Small intestine (tissue), 16 donors: ENCODE results near the gene WASL. TPM values are rescaled to one million over a fixed set of nuclear protein-coding genes. Genes with fewer than 3 reads are reported as not detected.
A peak's percentile ranks its signal among the peaks of the same experiment; 100 is the strongest.
"Not testable (repeated sequence)": the region's sequence is repeated elsewhere in the genome, so short reads cannot be mapped to it uniquely, and the experiment has no call there.

Experiments
- DNase-seq, 2 donors: peaks; one replicate each; pipeline versions ENCODE4 v3.0.0 to v3.0.0-alpha.2; 2013
- FAIRE-seq: peaks from 2 replicates; lab custom pipeline; 2012; peaks lifted over from hg19 to GRCh38; lab: Jason Lieb, UNC
- H3K27ac ChIP-seq, 3 donors: one replicate each; pipeline ENCODE4 v1.5.1; 2013; ENCODE audit warnings: low read length in 2 of 3, mild to moderate bottlenecking in 2 of 3, control low read depth in 1 of 3, inconsistent platforms in 1 of 3, low read depth in 1 of 3, moderate library complexity in 1 of 3
- H3K27me3 ChIP-seq, 3 donors: one replicate each; pipeline ENCODE4 v1.6.1; 2013; ENCODE audit warnings: low read length in 3 of 3, inconsistent platforms in 1 of 3; ENCODE audit not compliant: control insufficient read depth in 3 of 3, insufficient read depth in 3 of 3
- H3K36me3 ChIP-seq, 3 donors: one replicate each; pipeline ENCODE4 v1.6.1; 2013; ENCODE audit warnings: low read length in 3 of 3, inconsistent platforms in 1 of 3, low read depth in 1 of 3, mild to moderate bottlenecking in 1 of 3, moderate library complexity in 1 of 3; ENCODE audit not compliant: control insufficient read depth in 3 of 3, insufficient read depth in 2 of 3
- H3K4me1 ChIP-seq, 3 donors: one replicate each; pipeline ENCODE4 v1.6.1; 2013; ENCODE audit warnings: low read length in 2 of 3, inconsistent platforms in 1 of 3, low read depth in 1 of 3, mild to moderate bottlenecking in 1 of 3, moderate library complexity in 1 of 3; ENCODE audit not compliant: control insufficient read depth in 3 of 3, insufficient read depth in 2 of 3
- H3K4me3 ChIP-seq, 3 donors: one replicate each; pipeline ENCODE4 v1.5.1; 2013; ENCODE audit warnings: low read length in 3 of 3, control low read depth in 1 of 3, inconsistent platforms in 1 of 3, low read depth in 1 of 3, mild to moderate bottlenecking in 1 of 3, moderate library complexity in 1 of 3
- H3K9me3 ChIP-seq, 2 donors: one replicate each; pipeline ENCODE4 v1.6.1; 2013; ENCODE audit warnings: low read depth in 1 of 2, low read length in 1 of 2; ENCODE audit not compliant: control insufficient read depth in 2 of 2, insufficient read depth in 1 of 2
- WGBS, 3 donors: extraction: QIAGEN DNeasy Blood & Tissue Kit; methylation state at CpG; one replicate each; pipeline ENCODE4 v1.1.7; 2013; 5-methylcytosine and 5-hydroxymethylcytosine counted together
- long read RNA-seq, 10 donors: transcript quantifications; one replicate each; lab custom pipeline, GENCODE V29; 2026
- polyA plus RNA-seq, 4 donors: library from polyadenylated mRNA; stranded (reverse) in 3 of 4; unstranded in 1 of 4; fragments of 200-250 nt in 3 of 4; fragments of 120-200 nt in 1 of 4; gene quantifications; one replicate each; pipeline versions ENCODE4 v1.2.1 to v1.2.3, GENCODE V29; 2013
- donor health status: healthy with polysubstance abuse.
- donor health status: control.
- donor health status: control.
- donor health status: Bipolar disorder and iron deficiency.
- donor health status: healthy.

Gene WASL
- 10 to 100 TPM; 26.8 to 73.1 (median 36.3) TPM for polyA plus RNA-seq
- long read RNA-seq, donor 1, full-length matches to known transcripts: 6 of 214 reads
- long read RNA-seq, donor 1, partial matches to known transcripts: 208 of 214 reads
- long read RNA-seq, donor 1, other reads (novel, unspliced or antisense): 0 of 214 reads
- long read RNA-seq, donor 2, full-length matches to known transcripts: 1 of 1 reads
- long read RNA-seq, donor 2, partial matches to known transcripts: 0 of 1 reads
- long read RNA-seq, donor 2, other reads (novel, unspliced or antisense): 0 of 1 reads
- long read RNA-seq, donor 3, full-length matches to known transcripts: 1 of 15 reads
- long read RNA-seq, donor 3, partial matches to known transcripts: 14 of 15 reads
- long read RNA-seq, donor 3, other reads (novel, unspliced or antisense): 0 of 15 reads
- long read RNA-seq, donor 4: 0 reads
- long read RNA-seq, donor 5, partial matches to known transcripts: 7 of 7 reads
- long read RNA-seq, donor 5, other reads (novel, unspliced or antisense): 0 of 7 reads
- long read RNA-seq, donor 6, full-length matches to known transcripts: 4 of 46 reads
- long read RNA-seq, donor 6, partial matches to known transcripts: 42 of 46 reads
- long read RNA-seq, donor 6, other reads (novel, unspliced or antisense): 0 of 46 reads
- long read RNA-seq, donor 7, full-length matches to known transcripts: 2 of 2 reads
- long read RNA-seq, donor 7, partial matches to known transcripts: 0 of 2 reads
- long read RNA-seq, donor 7, other reads (novel, unspliced or antisense): 0 of 2 reads
- long read RNA-seq, donor 8, full-length matches to known transcripts: 1 of 1 reads
- long read RNA-seq, donor 8, partial matches to known transcripts: 0 of 1 reads
- long read RNA-seq, donor 8, other reads (novel, unspliced or antisense): 0 of 1 reads
- long read RNA-seq, donor 9, full-length matches to known transcripts: 1 of 1 reads
- long read RNA-seq, donor 9, partial matches to known transcripts: 0 of 1 reads
- long read RNA-seq, donor 9, other reads (novel, unspliced or antisense): 0 of 1 reads
- long read RNA-seq, donor 10, full-length matches to known transcripts: 6 of 40 reads
- long read RNA-seq, donor 10, partial matches to known transcripts: 34 of 40 reads
- long read RNA-seq, donor 10, other reads (novel, unspliced or antisense): 0 of 40 reads

DNA sequence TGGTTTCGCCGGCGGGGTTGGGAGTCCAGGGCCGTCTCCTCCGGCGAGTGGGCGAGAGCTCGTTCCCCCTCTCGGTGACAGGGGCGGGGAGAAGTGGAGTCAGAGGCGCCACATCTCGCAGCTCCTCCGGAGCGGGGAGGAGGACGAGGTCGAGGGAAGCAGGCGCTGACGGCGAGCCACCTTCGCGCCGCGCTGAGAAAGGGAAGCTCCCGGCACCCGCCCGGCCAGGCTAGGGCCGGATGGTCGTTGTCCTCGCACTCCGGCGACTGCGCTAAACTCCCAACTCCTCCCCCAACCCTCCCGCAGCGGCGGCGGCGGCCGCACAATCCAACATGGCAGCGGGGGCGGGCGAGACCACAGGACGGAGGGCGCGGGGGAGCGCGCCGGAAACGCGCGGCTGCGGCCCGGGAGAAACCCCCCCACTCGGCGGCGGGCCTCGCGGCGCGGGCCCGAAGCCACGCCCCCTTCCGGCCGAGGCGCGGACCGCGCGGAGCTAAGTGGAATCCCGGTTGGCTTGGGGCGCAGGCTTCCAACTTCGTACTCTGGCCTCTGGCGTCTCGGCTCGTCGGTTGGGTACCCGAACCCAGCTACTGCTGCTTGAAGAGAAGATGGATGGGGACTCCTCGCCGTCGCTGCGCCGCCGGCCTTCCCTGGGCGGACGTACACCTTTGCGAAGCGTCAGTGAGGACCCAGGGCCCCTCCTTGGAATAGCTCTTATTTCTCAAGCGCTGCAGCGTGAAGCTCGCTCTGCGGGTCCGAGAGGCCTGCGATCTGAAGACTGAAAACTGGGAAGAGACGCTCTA, at the start of gene WASL:
TSS of gene WASL (minus strand) at position 270 of the 803 bp plus-strand sequence. CDS start at position 1, 269 bp downstream.
- H3K9me3 ChIP-seq: no peaks in the 10 kb centered on the region
- peaks cover 0 to 13% (median 13%) of the 10 kb centered on the region in 3 donors for H3K4me1 ChIP-seq
- 0% methylated on average over 65 to 93 of the region's 93 CpGs for WGBS, 3 donors
- H3K27me3 ChIP-seq: no peaks in the 10 kb centered on the region
- peak; percentile 90 to 98 for DNase-seq
- peak within 1 kb of the TSS; percentile 95 to 99 (median 96) for H3K27ac ChIP-seq
- no peak for FAIRE-seq
- peak within 1 kb of the TSS; percentile 63 to 98 (median 81) for H3K4me3 ChIP-seq
- no peaks in the 10 kb centered on the region for H3K36me3 ChIP-seq

DNA sequence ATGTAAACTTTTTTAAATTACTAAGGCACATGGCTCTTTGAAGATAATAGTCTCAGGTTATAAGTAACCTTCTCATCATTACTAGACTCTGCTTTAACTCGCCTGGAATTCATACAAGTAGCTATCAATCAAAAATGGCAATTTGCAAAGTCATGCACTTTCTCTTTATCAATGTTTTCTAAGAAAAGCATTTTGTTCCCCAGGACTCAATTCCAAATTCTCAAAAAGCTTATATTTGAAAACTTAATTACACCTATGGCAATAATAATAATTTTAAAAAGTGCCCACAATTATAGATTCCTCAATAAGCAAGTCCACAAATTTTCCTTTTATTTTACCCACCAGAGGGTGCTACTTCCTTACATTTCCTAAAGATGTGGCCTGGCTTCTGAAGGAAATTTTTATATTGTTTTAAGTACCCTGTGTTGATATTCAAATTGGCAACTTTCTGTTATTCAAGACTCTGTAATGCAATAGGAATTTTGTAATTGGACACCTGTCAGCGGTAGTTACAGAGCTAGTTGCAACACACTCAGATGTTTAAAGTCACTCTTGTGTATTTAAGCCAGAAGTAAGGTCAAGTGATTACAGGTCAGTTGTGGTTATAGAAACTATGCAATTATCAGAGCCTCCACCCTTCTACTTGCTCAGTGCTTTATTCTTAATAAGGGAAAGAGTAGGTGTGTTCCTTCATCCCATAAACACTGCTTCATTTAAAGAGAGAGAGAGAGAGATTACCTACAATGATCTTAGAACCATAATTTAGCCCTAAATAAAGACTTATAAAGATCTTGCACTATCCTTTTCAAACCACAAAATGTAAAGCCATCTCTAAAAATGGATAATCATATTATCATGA, 49.1 kb upstream of the WASL start:
- DNase-seq (peak; percentile 78 to 81), FAIRE-seq (peak; percentile 62)
- peak overlapping the region in 1 of 3 donors; percentile 0 for H3K4me3 ChIP-seq
- H3K27me3 ChIP-seq: no peaks in the 10 kb centered on the region
- peaks cover 0 to 7% of the 10 kb centered on the region in 2 donors for H3K9me3 ChIP-seq
- peaks cover 0 to 23% (median 3%) of the 10 kb centered on the region in 3 donors for H3K4me1 ChIP-seq
- no peaks in the 10 kb centered on the region for H3K36me3 ChIP-seq
- WGBS, 3 donors: 44 to 51% (median 45%) methylated on average over 2 of the region's 2 CpGs
- peak overlapping the region in 1 of 3 donors; percentile 81 for H3K27ac ChIP-seq

DNA sequence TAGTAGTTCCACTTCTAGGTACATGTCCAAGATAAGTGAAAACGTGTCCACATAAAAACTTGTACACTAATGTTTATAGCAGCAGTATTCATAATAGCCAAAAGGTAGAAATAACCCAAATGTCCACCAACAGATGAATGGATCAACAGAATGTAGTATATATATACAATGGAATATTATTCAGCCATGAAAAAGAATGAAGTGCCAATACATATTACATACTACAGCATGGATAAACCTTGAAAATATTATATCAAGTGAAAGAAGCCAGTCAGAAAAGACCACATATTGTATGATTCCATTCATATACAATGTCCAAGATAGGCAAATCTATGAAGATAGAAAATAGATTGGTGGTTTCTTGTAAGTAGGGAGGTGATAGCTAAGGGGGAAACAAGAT, 47.8 kb upstream of the WASL start:
- WGBS, 3 donors: 80 to 87% (median 83%) methylated on average over 1 of the region's 1 CpG
- peaks cover 0 to 23% (median 3%) of the 10 kb centered on the region in 3 donors for H3K4me1 ChIP-seq
- H3K36me3 ChIP-seq: no peaks in the 10 kb centered on the region
- FAIRE-seq (no peak), DNase-seq (no peak)
- peaks cover 0 to 7% of the 10 kb centered on the region in 2 donors for H3K9me3 ChIP-seq
- no peak overlapping the region for H3K27ac ChIP-seq
- H3K4me3 ChIP-seq: no peak overlapping the region
- H3K27me3 ChIP-seq: no peaks in the 10 kb centered on the region

DNA sequence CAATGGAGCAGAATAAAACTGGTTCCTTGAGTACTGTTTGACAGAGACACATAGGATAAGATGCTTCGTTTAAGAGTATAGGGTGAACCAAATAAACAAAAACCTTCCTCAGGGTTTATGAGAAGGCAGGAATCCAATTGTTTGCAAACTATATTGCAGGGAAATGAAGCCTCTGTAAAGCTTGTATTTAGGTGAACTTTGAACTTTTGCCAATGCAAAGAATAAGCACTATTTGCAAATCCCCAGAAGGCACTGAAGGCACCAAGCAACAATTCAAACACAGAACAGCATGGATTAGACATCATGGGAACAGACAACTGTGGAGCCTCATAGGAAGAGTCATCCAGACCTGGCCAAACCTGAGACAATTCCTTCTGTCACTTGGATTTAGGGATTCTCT, 47.1 kb upstream of the WASL start:
- Histone ChIP-seq H3K9me3 (peaks cover 0 to 7% of the 10 kb centered on the region in 2 donors), H3K36me3 (no peaks in the 10 kb centered on the region), H3K27me3 (no peaks in the 10 kb centered on the region), H3K4me3 (no peak overlapping the region), H3K27ac (no peak overlapping the region), H3K4me1 (peaks cover 0 to 23% (median 3%) of the 10 kb centered on the region in 3 donors)
- FAIRE-seq (no peak), DNase-seq (peak; percentile 27 to 36)
- 17 to 38% (median 30%) methylated on average over 1 of the region's 1 CpG for WGBS, 3 donors

DNA sequence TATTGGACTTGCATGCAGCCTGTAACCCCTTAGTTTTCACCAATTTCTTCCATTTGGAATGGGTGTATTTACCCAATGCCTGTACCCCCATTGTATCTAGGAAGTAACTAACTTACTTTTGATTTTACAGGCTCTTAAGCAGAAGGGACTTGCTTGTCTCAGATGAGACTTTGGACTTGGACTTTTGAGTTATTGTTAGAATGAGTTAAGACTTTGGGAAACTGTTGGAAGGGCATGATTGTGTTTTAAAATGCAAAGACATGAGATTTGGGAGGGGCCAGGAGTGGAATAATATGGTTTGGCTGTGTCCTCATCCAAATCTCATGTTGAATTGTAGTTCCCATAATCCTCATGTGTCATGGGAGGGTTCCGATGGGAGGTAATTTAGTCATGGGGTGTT, 46.3 kb upstream of the WASL start:
- 88 to 98% (median 88%) methylated on average over 1 of the region's 1 CpG for WGBS, 3 donors
- H3K4me1 ChIP-seq: peaks cover 0 to 23% (median 3%) of the 10 kb centered on the region in 3 donors
- peak; percentile 37 to 58 for DNase-seq
- H3K9me3 ChIP-seq, H3K27me3 ChIP-seq, FAIRE-seq, H3K4me3 ChIP-seq, H3K36me3 ChIP-seq: not testable (repeated sequence)
- H3K27ac ChIP-seq: peak overlapping the region in 1 of 3 donors; percentile 17

DNA sequence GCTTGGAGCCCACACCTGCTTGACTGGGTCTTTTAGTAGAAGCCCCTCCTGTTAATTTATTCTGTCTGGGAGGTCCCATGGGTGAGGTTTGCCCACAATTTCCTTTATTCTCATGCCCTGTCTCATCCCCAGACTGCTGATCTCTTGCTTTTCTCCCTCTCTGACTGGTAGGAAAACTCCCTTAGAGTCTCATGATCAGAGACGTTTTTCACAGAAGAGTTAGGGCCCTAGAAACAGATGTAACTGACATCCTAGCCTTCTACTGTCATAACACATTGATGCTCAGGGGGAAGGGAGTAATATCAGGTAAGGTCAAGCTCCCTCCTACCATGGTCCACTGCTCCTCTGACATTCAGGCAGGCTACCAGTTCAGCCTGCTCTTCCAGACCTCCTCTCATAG, 43.7 kb upstream of the WASL start:
- H3K4me1 ChIP-seq: peaks cover 0 to 22% (median 2%) of the 10 kb centered on the region in 3 donors
- H3K27me3 ChIP-seq: no peaks in the 10 kb centered on the region
- FAIRE-seq (no peak), DNase-seq (no peak)
- no peaks in the 10 kb centered on the region for H3K36me3 ChIP-seq
- no peak overlapping the region for H3K27ac ChIP-seq
- peaks cover 0 to 7% of the 10 kb centered on the region in 2 donors for H3K9me3 ChIP-seq
- H3K4me3 ChIP-seq: no peak overlapping the region
- WGBS, 3 donors: 46 to 56% (median 50%) methylated on average over 1 of the region's 1 CpG

DNA sequence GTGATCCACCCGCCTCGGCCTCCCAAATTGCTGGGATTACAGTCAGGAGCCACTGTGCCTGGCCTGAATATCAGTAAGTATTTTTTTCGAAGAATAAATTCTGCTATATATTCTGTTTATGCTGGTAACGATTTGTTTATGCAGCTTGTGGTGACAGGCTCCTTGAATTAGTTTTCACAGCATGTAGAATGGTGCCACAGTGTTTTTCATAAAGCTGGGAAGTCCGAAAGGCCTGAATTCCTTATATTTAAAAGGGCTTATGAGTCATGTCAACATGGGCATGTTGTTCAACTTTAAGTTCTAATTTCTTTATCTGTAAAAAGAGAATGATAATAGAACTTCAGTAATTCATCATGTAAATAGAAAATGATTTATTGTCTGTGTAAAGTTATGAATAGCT, 42.2 kb upstream of the WASL start:
- Histone ChIP-seq H3K27ac (no peak overlapping the region), H3K36me3 (no peaks in the 10 kb centered on the region), H3K27me3 (no peaks in the 10 kb centered on the region), H3K4me3 (no peak overlapping the region), H3K4me1 (peaks cover 0 to 16% (median 2%) of the 10 kb centered on the region in 3 donors), H3K9me3 (peaks cover 0 to 7% of the 10 kb centered on the region in 2 donors)
- no peak for FAIRE-seq
- 79 to 91% (median 85%) methylated on average over 5 of the region's 5 CpGs for WGBS, 3 donors
- no peak for DNase-seq
